Activated CD4-positive, alpha-beta memory T cell treated with anti-CD3 and anti-CD28 coated beads, Interleukin-2, amount 10 ng/mL, durations not matched to agents 7 days and 5 days (primary cell): Measurements from ENCODE around the gene BNIP5. TPM values are rescaled to one million over a fixed set of nuclear protein-coding genes. Genes with fewer than 3 reads are reported as not detected.

Experiments used
- CTCF ChIA-PET: fragments of 350-600 bp; sonication (Branson Sonifier 250); formaldehyde crosslinking; loops from one replicate; lab custom pipeline; 2021; ENCODE audit warnings: antibody characterized with exemption, inconsistent platforms; lab: Charles Lee
- POLR2A ChIA-PET: fragments of 350-600 bp; sonication (Branson Sonifier 250); formaldehyde crosslinking; loops from one replicate; lab custom pipeline; 2021; ENCODE audit warnings: antibody characterized with exemption; lab: Charles Lee
- DNase-seq: peaks from one replicate; pipeline ENCODE4 v3.0.0-alpha.2; 2020
- H3K27ac Mint-ChIP-seq: one replicate; pipeline ENCODE4 v1.8.0; 2021; ENCODE audit warnings: mild to moderate bottlenecking, mixed read lengths
- H3K27me3 Mint-ChIP-seq: one replicate; pipeline ENCODE4 v1.8.0; 2021; ENCODE audit warnings: mixed read lengths
- H3K36me3 Mint-ChIP-seq: one replicate; pipeline ENCODE4 v1.8.0; 2021; ENCODE audit warnings: low read depth, mixed read lengths
- H3K4me1 Mint-ChIP-seq: one replicate; pipeline ENCODE4 v1.8.0; 2021; ENCODE audit warnings: mixed read lengths
- H3K4me3 Mint-ChIP-seq: one replicate; pipeline ENCODE4 v1.8.0; 2021; ENCODE audit warnings: mild to moderate bottlenecking, mixed read lengths
- H3K9me3 Mint-ChIP-seq: one replicate; pipeline ENCODE4 v1.8.0; 2021; ENCODE audit warnings: mixed read lengths
- total RNA-seq, 2 experiments: library from RNA; stranded (reverse); gene quantifications; one replicate each; pipeline ENCODE4 v1.2.3, GENCODE V29; 2021

The BNIP5 gene
- total RNA-seq, 2 experiments from 2014 or later, result not detected

GRCh38 chr6:36312854-36313648, 23.6 kb downstream of the BNIP5 start:
- POLR2A ChIA-PET, result no interaction called here
- DNase-seq, result no peak

DNA sequence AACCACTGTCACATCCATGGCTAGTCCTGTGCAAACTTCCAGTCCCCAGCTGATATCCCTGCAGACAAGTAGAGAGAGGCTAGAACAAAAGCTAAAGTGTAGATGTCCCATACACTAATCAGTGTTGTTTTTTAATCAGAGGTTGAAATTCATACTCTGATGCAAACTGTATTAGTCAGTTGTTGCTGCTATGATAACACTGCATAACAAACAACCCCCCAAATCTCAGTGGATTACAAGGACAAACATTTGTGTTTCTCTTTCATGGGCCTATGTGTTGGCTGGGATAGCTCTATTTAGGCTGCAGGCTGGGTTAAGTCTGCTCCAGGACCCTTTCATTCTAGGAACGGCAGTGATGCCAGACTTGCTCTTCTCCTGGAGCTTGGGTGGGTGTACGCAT, 26.8 kb downstream of the BNIP5 start:
- Mint-ChIP-seq H3K27ac (no peak overlapping the region), H3K9me3 (no peaks in the 10 kb centered on the region), H3K27me3 (peaks cover 4% of the 10 kb centered on the region), H3K4me3 (no peak overlapping the region), H3K36me3 (no peaks in the 10 kb centered on the region), H3K4me1 (peaks cover 7% of the 10 kb centered on the region)
- CTCF ChIA-PET, result interaction anchor here (1.3 to 1.8 kb wide), 2 partner anchors 10 to 31 kb away, joined by 3 to 7 read pairs; no protein-coding TSS in a partner anchor
- POLR2A ChIA-PET, result interaction anchor here (0.7 kb wide), 1 partner anchor 9 kb away, joined by 3 read pairs; no protein-coding TSS in a partner anchor
- no peak for DNase-seq

More at GRCh38 chr6:36312854-36313648, 23.6 kb downstream of the BNIP5 start:
- CTCF ChIA-PET, result interaction anchor here (1.2 to 1.3 kb wide), 2 partner anchors 12 to 28 kb away, joined by 3 to 6 read pairs; no protein-coding TSS in a partner anchor
- no peak overlapping the region for H3K4me3 Mint-ChIP-seq
- H3K4me1 Mint-ChIP-seq, result peaks cover 7% of the 10 kb centered on the region
- peaks cover 8% of the 10 kb centered on the region for H3K27me3 Mint-ChIP-seq
- no peak overlapping the region for H3K27ac Mint-ChIP-seq
- no peaks in the 10 kb centered on the region for H3K9me3 Mint-ChIP-seq
- no peaks in the 10 kb centered on the region for H3K36me3 Mint-ChIP-seq

GRCh38 chr6:36309203-36309602, 27.5 kb downstream of the BNIP5 start:
- Mint-ChIP-seq H3K27ac (no peak overlapping the region), H3K27me3 (peaks cover 4% of the 10 kb centered on the region), H3K4me3 (no peak overlapping the region), H3K4me1 (peaks cover 7% of the 10 kb centered on the region), H3K9me3 (no peaks in the 10 kb centered on the region), H3K36me3 (no peaks in the 10 kb centered on the region)
- ChIA-PET CTCF (interaction anchor here (1.3 to 1.8 kb wide), 2 partner anchors 9 to 32 kb away, joined by 3 to 7 read pairs; no protein-coding TSS in a partner anchor), POLR2A (interaction anchor here (1.1 kb wide), 1 partner anchor 10 kb away, joined by 4 read pairs; no protein-coding TSS in a partner anchor)
- DNase-seq, result no peak

DNA sequence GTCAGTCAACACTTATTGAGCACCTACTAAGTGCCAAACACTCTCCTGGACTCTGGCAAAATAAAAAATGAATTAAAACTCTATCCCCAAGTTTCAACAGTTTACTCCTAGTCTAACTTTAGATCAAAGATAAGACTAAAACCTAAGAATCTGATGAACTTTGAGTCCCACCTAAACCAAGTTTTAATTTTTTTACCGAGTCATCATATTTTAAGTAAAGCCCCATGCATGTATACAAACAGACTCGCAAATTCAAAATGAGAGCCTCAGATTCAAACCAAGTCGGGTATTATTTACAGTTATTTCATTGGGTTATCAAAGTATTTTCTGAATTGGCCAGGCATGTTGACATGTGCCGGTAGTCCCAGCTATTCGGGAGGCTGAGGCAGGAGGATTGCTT, 28.2 kb downstream of the BNIP5 start:
- H3K9me3 Mint-ChIP-seq, result no peaks in the 10 kb centered on the region
- POLR2A ChIA-PET, result interaction anchor here (1.1 kb wide), 1 partner anchor 9 kb away, joined by 4 read pairs; no protein-coding TSS in a partner anchor
- no peak overlapping the region for H3K4me3 Mint-ChIP-seq
- H3K4me1 Mint-ChIP-seq, result peaks cover 7% of the 10 kb centered on the region
- DNase-seq, result no peak
- no peaks in the 10 kb centered on the region for H3K36me3 Mint-ChIP-seq
- H3K27ac Mint-ChIP-seq, result no peak overlapping the region
- H3K27me3 Mint-ChIP-seq, result peaks cover 4% of the 10 kb centered on the region
- CTCF ChIA-PET, result interaction anchor here (1.8 kb wide), 1 partner anchor 32 kb away, joined by 7 read pairs; no protein-coding TSS in a partner anchor

DNA sequence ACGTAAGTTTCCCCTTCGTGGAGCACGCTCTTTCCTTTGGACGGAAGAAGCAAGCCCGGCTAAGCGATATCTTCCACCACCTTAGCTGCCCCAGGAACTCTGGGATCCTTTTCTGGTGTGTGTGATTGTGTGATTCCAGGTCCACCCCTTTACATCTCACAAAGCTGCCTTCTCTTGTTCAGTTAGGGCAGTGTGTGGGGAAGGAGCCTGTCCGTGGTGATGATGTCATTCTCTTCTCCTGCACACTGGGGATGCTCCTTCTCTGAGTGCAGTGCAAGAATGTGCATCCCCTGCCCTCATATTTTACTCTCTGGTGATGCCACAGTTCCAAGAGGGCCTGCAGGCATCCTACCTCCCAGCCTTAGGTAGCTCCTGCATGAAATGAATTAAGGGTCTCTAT, 30.3 kb downstream of the BNIP5 start:
- H3K27me3 Mint-ChIP-seq, result peaks cover 7% of the 10 kb centered on the region
- DNase-seq, result no peak
- no peak overlapping the region for H3K4me3 Mint-ChIP-seq
- H3K27ac Mint-ChIP-seq, result no peak overlapping the region
- H3K36me3 Mint-ChIP-seq, result no peaks in the 10 kb centered on the region
- ChIA-PET POLR2A (no interaction called here), CTCF (interaction anchor here (1.6 to 1.8 kb wide), 2 partner anchors 35 to 52 kb away, joined by 3 to 6 read pairs; no protein-coding TSS in a partner anchor)
- no peaks in the 10 kb centered on the region for H3K9me3 Mint-ChIP-seq
- peaks cover 7% of the 10 kb centered on the region for H3K4me1 Mint-ChIP-seq

DNA sequence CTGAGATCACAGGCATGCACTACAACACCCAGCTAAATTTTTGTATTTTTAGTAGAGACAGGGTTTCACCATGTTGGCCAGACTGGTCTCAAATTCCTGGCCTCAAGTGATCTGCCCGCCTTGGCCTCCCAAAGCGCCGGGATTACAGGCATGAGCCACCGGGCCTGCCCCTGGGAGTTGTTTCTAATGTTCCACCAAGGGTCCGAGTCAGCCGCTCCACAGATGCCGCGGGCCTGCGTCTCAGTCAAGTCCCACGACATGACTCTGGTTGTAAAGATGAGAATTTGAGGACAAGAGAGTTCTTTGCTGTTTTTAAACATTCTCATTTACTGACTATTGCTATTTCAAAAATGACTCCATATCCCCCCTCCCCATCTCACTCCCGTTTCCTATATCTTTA, 30.8 kb downstream of the BNIP5 start:
- no peak overlapping the region for H3K4me3 Mint-ChIP-seq
- ChIA-PET CTCF (interaction anchor here (0.7 to 1.8 kb wide), 6 partner anchors 35 to 362 kb away, joined by 3 to 6 read pairs (median 4); no protein-coding TSS in a partner anchor), POLR2A (no interaction called here)
- no peak overlapping the region for H3K27ac Mint-ChIP-seq
- peaks cover 11% of the 10 kb centered on the region for H3K27me3 Mint-ChIP-seq
- DNase-seq, result no peak
- no peaks in the 10 kb centered on the region for H3K36me3 Mint-ChIP-seq
- peaks cover 7% of the 10 kb centered on the region for H3K4me1 Mint-ChIP-seq
- H3K9me3 Mint-ChIP-seq, result no peaks in the 10 kb centered on the region

- peaks cover 16% of the 10 kb centered on the region for H3K27me3 Mint-ChIP-seq
- peak; percentile 92 for DNase-seq
- H3K9me3 Mint-ChIP-seq, result no peaks in the 10 kb centered on the region
- H3K4me3 Mint-ChIP-seq, result no peak overlapping the region
- ChIA-PET CTCF (interaction anchor here (0.5 to 1.8 kb wide), 30 partner anchors 11 to 1504 kb away, joined by 3 to 13 read pairs (median 4); no protein-coding TSS in a partner anchor), POLR2A (no interaction called here)
- H3K27ac Mint-ChIP-seq, result no peak overlapping the region
- no peaks in the 10 kb centered on the region for H3K36me3 Mint-ChIP-seq
- no peaks in the 10 kb centered on the region for H3K4me1 Mint-ChIP-seq
Observed at GRCh38 chr6:36302227-36302976, 34.3 kb downstream of the BNIP5 start.

- Mint-ChIP-seq H3K36me3 (no peaks in the 10 kb centered on the region), H3K9me3 (no peaks in the 10 kb centered on the region), H3K27me3 (peaks cover 16% of the 10 kb centered on the region), H3K4me3 (no peak overlapping the region), H3K27ac (no peak overlapping the region), H3K4me1 (no peaks in the 10 kb centered on the region)
- DNase-seq, result no peak
- ChIA-PET CTCF (interaction anchor here (0.5 to 1.8 kb wide), 29 partner anchors 10 to 954 kb away, joined by 3 to 13 read pairs (median 4); no protein-coding TSS in a partner anchor), POLR2A (no interaction called here)
Observed at GRCh38 chr6:36301781-36302180, 34.9 kb downstream of the BNIP5 start.

DNA sequence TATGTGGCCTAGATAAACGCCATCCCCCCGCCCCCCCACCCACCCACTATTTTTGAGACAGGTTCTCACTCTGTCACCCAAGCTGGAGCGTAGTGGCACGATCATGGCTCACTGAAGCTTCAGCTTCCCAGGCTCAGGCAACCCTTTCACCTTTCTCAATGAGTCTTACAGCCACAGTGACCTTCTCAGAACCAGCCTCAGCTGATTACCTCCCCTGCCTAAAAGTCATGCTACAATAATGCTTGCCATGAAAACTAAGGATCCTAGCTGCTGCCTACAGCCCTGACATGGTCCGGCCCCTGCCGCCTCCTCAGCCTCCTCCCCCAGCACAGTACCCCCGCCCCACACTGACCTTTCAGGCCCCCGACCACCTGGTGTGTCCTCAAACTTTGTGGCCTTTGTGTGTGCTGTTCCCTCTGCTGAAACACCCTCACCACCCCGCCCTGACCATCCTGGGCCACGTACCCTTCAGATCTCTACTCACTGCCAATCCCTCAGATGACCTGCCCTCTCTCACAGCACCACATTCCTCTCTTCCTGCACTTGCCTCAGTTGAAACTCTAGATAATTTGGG, 35.5 kb downstream of the BNIP5 start:
- POLR2A ChIA-PET, result interaction anchor here (0.9 kb wide), 1 partner anchor 9 kb away, joined by 3 read pairs; no protein-coding TSS in a partner anchor
- Mint-ChIP-seq H3K36me3 (no peaks in the 10 kb centered on the region), H3K27me3 (peaks cover 16% of the 10 kb centered on the region), H3K4me1 (no peaks in the 10 kb centered on the region), H3K4me3 (no peak overlapping the region), H3K9me3 (no peaks in the 10 kb centered on the region), H3K27ac (no peak overlapping the region)
- CTCF ChIA-PET, result interaction anchor here (0.6 to 1.7 kb wide), 7 partner anchors 9 to 273 kb away, joined by 3 to 4 read pairs (median 3); no protein-coding TSS in a partner anchor
- DNase-seq, result no peak

- CTCF ChIA-PET, result no interaction called here
- no peak for DNase-seq
- POLR2A ChIA-PET, result no interaction called here
- Mint-ChIP-seq H3K27ac (no peak overlapping the region), H3K27me3 (peaks cover 16% of the 10 kb centered on the region), H3K36me3 (no peaks in the 10 kb centered on the region), H3K4me1 (no peaks in the 10 kb centered on the region), H3K4me3 (no peak overlapping the region), H3K9me3 (no peaks in the 10 kb centered on the region)
Observed at GRCh38 chr6:36298027-36298426, 38.7 kb downstream of the BNIP5 start.

DNA sequence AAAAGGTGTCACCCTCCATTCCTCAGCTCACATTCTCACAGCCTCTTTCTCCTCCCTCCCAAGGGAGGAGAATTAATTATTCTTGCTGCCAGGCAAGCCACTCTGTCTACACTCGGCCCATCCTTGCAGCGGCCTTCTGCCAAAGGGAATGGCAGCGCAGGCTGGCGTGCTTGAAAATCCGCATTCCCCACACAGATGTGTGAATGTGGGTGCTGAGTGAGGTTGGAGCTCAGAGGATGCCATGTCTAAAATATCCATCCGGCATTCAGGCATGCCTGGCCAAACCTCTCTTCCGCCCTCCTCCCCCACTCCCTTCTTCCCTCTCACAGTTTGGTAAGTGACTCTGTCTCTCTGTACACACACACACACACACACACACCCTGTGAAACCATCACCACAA, 39.2 kb downstream of the BNIP5 start:
- H3K27me3 Mint-ChIP-seq, result peaks cover 16% of the 10 kb centered on the region
- no peaks in the 10 kb centered on the region for H3K4me1 Mint-ChIP-seq
- H3K27ac Mint-ChIP-seq, result no peak overlapping the region
- no peak overlapping the region for H3K4me3 Mint-ChIP-seq
- no peak for DNase-seq
- H3K36me3 Mint-ChIP-seq, result no peaks in the 10 kb centered on the region
- CTCF ChIA-PET, result no interaction called here
- POLR2A ChIA-PET, result no interaction called here
- no peaks in the 10 kb centered on the region for H3K9me3 Mint-ChIP-seq

- Mint-ChIP-seq H3K36me3 (no peaks in the 10 kb centered on the region), H3K27me3 (peaks cover 15% of the 10 kb centered on the region), H3K27ac (no peak overlapping the region), H3K4me1 (no peaks in the 10 kb centered on the region), H3K4me3 (no peak overlapping the region), H3K9me3 (no peaks in the 10 kb centered on the region)
- ChIA-PET CTCF (interaction anchor here (1.1 to 1.3 kb wide), 2 partner anchors 20 to 63 kb away, joined by 3 to 4 read pairs; no protein-coding TSS in a partner anchor), POLR2A (no interaction called here)
- no peak for DNase-seq
Observed at GRCh38 chr6:36297051-36297450, 39.6 kb downstream of the BNIP5 start.
